AG10803 (cell line): ENCODE results near the gene PLEKHH1.
"Not testable (repeated sequence)": the region's sequence is repeated elsewhere in the genome, so short reads cannot be mapped to it uniquely, and the experiment has no call there.

Experiments used
- DNase-seq: peaks from one replicate; pipeline ENCODE4 v3.0.0; 2010; ENCODE audit warnings: low read depth
- H3K4me3 ChIP-seq: 2 replicates; pipeline ENCODE4 v1.5.1; 2011; ENCODE audit warnings: mild to moderate bottlenecking, low read length, control low read depth
- TF ChIP-seq, protein P1 (sequence below): conservative IDR thresholded peaks from 2 replicates; pipeline ENCODE4 v1.5.1; 2011; ENCODE audit warnings: mild to moderate bottlenecking, low read length, control low read depth, inconsistent platforms

The PLEKHH1 gene

DNA sequence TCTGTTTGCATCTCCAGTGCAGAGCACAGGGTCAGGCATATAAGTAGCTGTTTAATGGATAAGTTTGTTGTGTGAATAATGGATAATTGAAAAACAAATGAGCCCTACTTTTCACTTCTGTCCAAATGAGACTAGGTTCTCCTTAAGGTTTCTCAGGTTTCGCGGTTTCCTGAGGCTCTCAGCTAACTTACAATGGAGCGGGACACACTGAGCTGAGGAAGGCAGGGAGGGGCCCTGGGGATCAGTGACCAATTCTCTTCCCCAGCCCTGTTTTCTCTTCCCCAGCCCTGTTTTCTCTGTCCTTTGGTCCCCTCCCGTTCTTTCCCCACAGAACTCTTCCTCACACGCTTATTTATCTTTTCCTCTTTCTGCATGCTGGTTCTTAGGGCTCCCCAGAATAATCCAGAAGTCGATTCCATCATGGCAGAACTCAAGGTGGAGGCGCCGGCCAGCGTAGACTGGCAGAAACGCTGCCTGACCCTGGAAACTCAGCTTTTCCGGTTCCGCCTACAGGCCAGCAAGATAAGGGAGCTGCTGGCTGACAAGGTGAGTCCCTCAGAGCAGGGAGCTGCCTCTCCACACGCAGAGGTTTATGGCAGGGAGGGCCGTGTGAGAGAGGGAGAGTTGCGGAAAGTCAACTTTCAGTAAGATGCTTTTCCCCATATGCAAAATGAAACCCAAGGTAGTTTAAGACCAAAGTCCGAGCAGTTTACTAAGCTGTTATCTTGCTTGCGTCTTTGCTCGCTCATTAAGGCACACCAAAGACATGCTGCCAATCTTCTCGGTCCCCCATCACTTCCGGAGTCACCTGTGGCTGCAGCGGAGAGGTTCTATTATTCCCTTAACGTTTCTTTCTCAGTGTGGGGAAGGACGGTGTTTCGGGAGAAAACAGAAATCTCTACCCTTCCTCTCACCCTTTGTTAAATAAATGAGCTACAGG lies 8.6 kb downstream of the PLEKHH1 start:
- TF ChIP-seq, protein P1, sequence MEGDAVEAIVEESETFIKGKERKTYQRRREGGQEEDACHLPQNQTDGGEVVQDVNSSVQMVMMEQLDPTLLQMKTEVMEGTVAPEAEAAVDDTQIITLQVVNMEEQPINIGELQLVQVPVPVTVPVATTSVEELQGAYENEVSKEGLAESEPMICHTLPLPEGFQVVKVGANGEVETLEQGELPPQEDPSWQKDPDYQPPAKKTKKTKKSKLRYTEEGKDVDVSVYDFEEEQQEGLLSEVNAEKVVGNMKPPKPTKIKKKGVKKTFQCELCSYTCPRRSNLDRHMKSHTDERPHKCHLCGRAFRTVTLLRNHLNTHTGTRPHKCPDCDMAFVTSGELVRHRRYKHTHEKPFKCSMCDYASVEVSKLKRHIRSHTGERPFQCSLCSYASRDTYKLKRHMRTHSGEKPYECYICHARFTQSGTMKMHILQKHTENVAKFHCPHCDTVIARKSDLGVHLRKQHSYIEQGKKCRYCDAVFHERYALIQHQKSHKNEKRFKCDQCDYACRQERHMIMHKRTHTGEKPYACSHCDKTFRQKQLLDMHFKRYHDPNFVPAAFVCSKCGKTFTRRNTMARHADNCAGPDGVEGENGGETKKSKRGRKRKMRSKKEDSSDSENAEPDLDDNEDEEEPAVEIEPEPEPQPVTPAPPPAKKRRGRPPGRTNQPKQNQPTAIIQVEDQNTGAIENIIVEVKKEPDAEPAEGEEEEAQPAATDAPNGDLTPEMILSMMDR, result no peak
- H3K4me3 ChIP-seq, result no peak overlapping the region

DNA sequence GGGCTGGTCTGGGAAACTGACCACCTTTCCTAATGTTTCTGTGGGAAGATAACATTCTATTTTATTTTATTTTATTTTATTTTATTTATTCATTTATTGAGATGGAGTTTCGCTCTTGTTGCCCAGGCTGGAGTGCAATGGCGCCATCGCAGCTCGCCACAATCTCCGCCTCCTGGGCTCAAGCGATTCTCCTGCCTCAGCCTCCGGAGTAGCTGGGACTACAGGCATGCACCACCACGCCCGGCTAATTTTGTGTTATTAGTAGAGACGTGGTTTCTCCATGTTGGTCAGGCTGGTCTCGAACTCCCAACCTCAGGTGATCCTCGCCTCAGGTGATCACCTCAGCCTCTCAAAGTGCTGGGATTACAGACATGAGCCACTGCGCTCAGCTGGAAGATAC lies 9.5 kb downstream of the PLEKHH1 start:
- not testable (repeated sequence) for H3K4me3 ChIP-seq, DNase-seq

More for the DNA sequence above, 8.6 kb downstream of the PLEKHH1 start:
- DNase-seq, result no peak

DNA sequence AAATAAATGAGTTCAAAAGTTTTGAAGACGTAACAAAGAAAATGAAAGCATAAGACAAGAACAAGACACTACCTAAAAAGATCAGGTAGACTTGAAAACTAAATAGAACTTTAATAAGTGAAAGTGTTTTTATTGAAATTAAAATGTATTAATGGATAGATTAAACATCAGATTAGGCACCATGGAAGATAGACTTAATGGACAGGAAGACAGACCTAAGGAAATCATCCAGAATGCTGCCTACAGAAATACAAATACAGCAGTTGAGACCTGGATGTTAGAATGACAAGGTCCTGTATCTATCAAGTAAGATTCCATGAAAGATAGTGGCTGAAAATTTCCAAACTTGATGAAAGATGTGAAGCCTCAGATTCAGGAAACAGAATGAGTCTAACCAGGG lies 11.5 kb downstream of the PLEKHH1 start:
- DNase-seq, result no peak
- H3K4me3 ChIP-seq, result no peak overlapping the region
- TF ChIP-seq, protein P1, result no peak

DNA sequence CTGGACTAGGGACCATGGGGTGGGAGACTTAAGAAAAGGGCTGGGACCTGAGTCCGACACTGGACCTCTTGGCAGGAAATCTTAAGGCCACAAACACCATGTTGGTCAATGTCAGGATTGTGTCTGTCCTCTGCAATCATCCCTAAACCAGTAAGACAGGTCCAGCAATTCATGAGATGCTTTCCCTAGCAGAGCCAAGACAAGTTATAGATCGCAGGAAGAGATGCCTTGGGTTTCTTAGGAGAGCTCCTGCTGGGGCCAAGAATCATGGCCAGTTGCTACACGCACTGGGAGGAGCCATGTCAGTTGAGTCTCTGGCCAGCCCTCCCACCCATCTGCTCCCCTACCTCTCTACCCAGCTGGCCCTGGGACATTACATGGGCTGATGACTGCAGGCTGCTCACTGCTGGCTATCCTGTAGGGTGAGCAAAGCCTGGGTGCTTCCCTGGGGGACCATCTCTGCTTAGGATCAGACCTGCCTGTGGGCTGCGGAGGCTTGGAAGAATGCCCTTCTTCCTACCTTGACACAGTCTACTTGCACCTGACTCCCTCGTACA lies 14.2 kb downstream of the PLEKHH1 start:
- TF ChIP-seq, protein P1, result no peak
- DNase-seq, result no peak

DNA sequence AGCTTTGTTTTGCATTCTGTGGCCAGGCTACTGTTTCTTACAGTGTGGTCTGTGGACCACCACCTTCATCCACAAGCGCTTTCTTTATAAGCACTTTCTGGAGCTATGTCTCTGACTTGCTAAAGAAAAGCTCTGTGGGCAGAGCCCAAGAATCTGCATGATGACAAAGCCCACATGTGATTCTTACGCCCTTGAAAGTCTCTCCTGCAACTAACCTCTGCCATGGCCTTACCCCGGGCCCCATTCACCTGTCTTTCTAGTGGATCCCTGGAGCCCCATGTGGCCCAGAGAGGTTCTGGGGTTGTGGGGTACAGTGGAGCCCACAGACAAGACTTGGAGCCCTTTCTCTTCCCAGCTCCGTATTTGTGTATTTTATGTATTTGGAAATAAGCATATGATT lies 16.6 kb downstream of the PLEKHH1 start:
- TF ChIP-seq, protein P1, result no peak
- no peak overlapping the region for H3K4me3 ChIP-seq
- DNase-seq, result no peak

More for the DNA sequence above, 14.2 kb downstream of the PLEKHH1 start:
- no peak overlapping the region for H3K4me3 ChIP-seq

- TF ChIP-seq, protein P1, result no peak
Observed at GRCh38 chr14:67551123-67551522, 18.0 kb downstream of the PLEKHH1 start.

DNA sequence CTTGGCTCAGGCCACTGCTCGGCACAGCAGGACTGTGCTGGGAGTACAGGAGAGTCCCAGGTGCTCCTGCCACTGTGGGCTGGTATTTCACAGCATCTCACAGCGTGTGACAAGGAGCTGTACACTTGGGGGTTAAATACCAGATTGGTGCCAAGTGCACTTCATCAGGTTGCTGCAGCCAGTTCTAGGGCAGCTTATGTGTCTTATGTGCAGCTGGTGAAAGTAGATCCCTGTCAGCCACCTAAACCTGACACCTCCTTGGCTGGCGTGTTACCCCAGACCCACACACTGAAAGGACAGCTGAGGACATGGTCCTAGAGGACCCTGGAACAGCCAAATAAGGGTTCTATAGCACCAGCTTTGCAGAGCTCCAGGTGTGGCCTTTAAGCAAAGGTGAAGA lies 18.9 kb downstream of the PLEKHH1 start:
- no peak overlapping the region for H3K4me3 ChIP-seq
- no peak for DNase-seq
- TF ChIP-seq, protein P1, result no peak

More at GRCh38 chr14:67551123-67551522, 18.0 kb downstream of the PLEKHH1 start:
- H3K4me3 ChIP-seq, result no peak overlapping the region
- no peak for DNase-seq
